Measurements from ENCODE around the gene L3MBTL3. TPM values are rescaled to one million over a fixed set of nuclear protein-coding genes. Genes with fewer than 3 reads are reported as not detected.
"Not testable (repeated sequence)": the region's sequence is repeated elsewhere in the genome, so short reads cannot be mapped to it uniquely, and the experiment has no call there.

Gene L3MBTL3
- total RNA-seq, 2 donors from 2014 or later: 1.8 to 3.1 TPM

GRCh38 chr6:130161683-130162404 lies 143.5 kb downstream of the L3MBTL3 start:
- TF ChIP-seq CTCF (IDR thresholded peaks at IDR 0.05): no peak
- DNase-seq (ENCODE audit: low spot score): no peak
- peaks cover 0 to 11% of the 10 kb centered on the region in 2 donors for H3K9me3 ChIP-seq
- no peaks in the 10 kb centered on the region for H3K27me3 ChIP-seq
- H3K4me3 ChIP-seq: no peak overlapping the region
- H3K4me1 ChIP-seq: no peaks in the 10 kb centered on the region
- peak overlapping the region in 1 of 2 donors; percentile 39 for H3K27ac ChIP-seq
- H3K36me3 ChIP-seq: no peaks in the 10 kb centered on the region

GRCh38 chr6:130162421-130162820 lies 144.0 kb downstream of the L3MBTL3 start:
- Histone ChIP-seq H3K9me3 (peaks cover 0 to 11% of the 10 kb centered on the region in 2 donors), H3K4me3 (no peak overlapping the region), H3K27me3 (no peaks in the 10 kb centered on the region), H3K27ac (no peak overlapping the region), H3K36me3 (no peaks in the 10 kb centered on the region), H3K4me1 (no peaks in the 10 kb centered on the region)
- TF ChIP-seq CTCF (IDR thresholded peaks at IDR 0.05): no peak
- no peak for DNase-seq (ENCODE audit: low spot score)

GRCh38 chr6:130163266-130163665 lies 144.9 kb downstream of the L3MBTL3 start:
- no peak overlapping the region for H3K27ac ChIP-seq
- no peaks in the 10 kb centered on the region for H3K4me1 ChIP-seq
- no peak for DNase-seq (ENCODE audit: low spot score)
- no peak for TF ChIP-seq CTCF (IDR thresholded peaks at IDR 0.05)
- no peak overlapping the region for H3K4me3 ChIP-seq
- no peaks in the 10 kb centered on the region for H3K27me3 ChIP-seq
- H3K36me3 ChIP-seq: no peaks in the 10 kb centered on the region
- peaks cover 0 to 8% of the 10 kb centered on the region in 2 donors for H3K9me3 ChIP-seq

- Histone ChIP-seq H3K4me3 (no peak overlapping the region), H3K9me3 (no peaks in the 10 kb centered on the region), H3K27me3 (no peaks in the 10 kb centered on the region), H3K36me3 (no peaks in the 10 kb centered on the region), H3K27ac (no peak overlapping the region), H3K4me1 (no peaks in the 10 kb centered on the region)
- no peak for TF ChIP-seq CTCF (IDR thresholded peaks at IDR 0.05)
- no peak for DNase-seq (ENCODE audit: low spot score)
Observed at GRCh38 chr6:130164251-130164650, 145.9 kb downstream of the L3MBTL3 start.

- Histone ChIP-seq H3K27ac (no peak overlapping the region), H3K4me3 (no peak overlapping the region), H3K9me3 (peaks cover 0 to 4% of the 10 kb centered on the region in 2 donors), H3K36me3 (no peaks in the 10 kb centered on the region), H3K4me1 (no peaks in the 10 kb centered on the region), H3K27me3 (no peaks in the 10 kb centered on the region)
- TF ChIP-seq CTCF (IDR thresholded peaks at IDR 0.05): no peak
- DNase-seq (ENCODE audit: low spot score): no peak
Observed at GRCh38 chr6:130167655-130168054, 149.3 kb downstream of the L3MBTL3 start.

GRCh38 chr6:130170160-130170559 lies 151.8 kb downstream of the L3MBTL3 start:
- H3K4me3 ChIP-seq; DNase-seq (ENCODE audit: low spot score); H3K27ac ChIP-seq; H3K4me1 ChIP-seq; H3K36me3 ChIP-seq; H3K27me3 ChIP-seq; H3K9me3 ChIP-seq: not testable (repeated sequence)

GRCh38 chr6:130173377-130174004 lies 155.1 kb downstream of the L3MBTL3 start:
- H3K27ac ChIP-seq; DNase-seq (ENCODE audit: low spot score); H3K4me1 ChIP-seq; H3K9me3 ChIP-seq; H3K36me3 ChIP-seq; H3K27me3 ChIP-seq; H3K4me3 ChIP-seq: not testable (repeated sequence)
